ENCODE data around the gene MYL7.

The MYL7 gene

GRCh38 chr7:44167920-44168319, 26.8 kb upstream of the MYL7 start:
- DNase-seq = peak; percentile 38

GRCh38 chr7:44163591-44163990, 22.5 kb upstream of the MYL7 start:
- no peak for DNase-seq

GRCh38 chr7:44162785-44163395, 21.8 kb upstream of the MYL7 start:
- no peak for DNase-seq

DNA sequence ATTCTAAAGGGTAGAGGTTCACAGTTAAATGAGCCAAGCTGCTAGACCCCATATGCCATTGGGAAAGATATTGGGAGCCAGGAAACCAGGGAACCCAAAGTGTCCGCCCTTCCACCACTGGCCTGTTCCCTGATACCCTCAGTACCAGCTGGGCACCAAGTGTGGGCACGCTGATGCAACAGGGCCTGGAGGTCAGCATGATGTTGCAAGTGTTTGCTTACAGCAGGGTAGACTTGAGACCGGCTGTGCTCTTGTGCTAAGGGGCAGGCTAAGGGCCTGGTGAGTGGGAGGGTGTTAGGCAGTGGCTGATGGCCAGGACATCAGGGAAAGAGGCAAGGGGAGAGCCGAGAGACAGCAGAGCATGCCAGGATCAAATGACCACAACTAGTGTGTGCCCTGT, 21.0 kb upstream of the MYL7 start:
- no peak for DNase-seq

DNA sequence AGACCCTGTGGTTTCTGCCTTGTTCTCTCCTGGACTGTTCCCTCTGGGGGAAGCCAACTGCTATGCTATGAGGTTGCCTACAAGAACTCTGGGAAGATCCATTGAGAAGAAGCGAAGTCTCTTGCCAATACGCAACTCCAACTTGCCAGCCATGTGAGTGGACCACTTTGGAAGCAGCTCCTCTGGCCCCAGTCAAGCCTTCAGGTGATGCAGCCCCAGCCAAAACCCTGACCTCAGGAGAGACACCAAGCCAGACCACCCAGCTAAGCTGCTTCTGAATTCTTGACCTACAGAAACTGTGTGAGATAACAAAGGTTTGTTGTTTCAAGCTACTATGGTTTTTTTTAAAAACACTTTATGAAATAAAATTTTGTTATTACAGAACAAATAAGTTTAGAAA, 20.2 kb upstream of the MYL7 start:
- DNase-seq = no peak

- no peak for DNase-seq
Measured at GRCh38 chr7:44159824-44160630, 18.9 kb upstream of the MYL7 start.

- no peak for DNase-seq
Measured at GRCh38 chr7:44158873-44159631, 17.9 kb upstream of the MYL7 start.

DNA sequence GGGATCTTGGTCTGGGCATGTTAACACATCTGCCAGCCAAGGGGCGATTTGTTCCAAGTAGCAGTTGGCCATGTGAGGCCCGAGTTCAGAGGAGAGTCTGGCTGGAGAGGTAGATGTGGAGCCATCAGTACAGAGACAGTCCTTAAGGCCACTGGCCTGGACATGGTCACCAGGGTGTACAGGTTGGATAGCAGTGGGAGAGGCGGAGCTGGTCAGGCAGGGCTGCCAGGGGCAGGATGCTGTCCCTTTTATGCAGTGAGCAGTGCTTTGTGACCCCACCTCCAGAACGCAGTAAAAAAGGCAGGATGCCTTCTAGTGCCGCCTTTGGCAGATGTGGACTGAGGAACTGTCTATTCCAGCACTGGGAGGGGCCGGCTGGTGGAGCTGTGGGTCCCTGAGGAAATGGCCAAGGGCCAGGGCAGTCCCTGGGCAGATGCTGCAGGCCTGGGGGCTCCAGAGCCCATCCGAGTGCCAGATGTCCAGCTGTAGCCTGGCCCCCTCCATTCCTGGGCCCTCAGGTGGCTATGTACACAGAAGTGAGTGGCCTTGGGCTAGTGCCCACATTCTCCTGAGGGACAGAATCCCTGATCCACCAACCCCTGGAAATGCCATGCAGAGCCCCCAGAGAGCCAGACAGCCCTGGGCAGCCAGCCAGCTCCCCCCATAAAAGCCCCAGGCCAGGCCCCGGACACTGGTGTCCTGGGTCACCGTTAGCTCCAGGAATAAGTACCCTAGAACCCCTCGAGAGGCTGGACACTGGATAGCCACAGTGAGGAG, 17.2 kb upstream of the MYL7 start:
- DNase-seq = no peak

DNA sequence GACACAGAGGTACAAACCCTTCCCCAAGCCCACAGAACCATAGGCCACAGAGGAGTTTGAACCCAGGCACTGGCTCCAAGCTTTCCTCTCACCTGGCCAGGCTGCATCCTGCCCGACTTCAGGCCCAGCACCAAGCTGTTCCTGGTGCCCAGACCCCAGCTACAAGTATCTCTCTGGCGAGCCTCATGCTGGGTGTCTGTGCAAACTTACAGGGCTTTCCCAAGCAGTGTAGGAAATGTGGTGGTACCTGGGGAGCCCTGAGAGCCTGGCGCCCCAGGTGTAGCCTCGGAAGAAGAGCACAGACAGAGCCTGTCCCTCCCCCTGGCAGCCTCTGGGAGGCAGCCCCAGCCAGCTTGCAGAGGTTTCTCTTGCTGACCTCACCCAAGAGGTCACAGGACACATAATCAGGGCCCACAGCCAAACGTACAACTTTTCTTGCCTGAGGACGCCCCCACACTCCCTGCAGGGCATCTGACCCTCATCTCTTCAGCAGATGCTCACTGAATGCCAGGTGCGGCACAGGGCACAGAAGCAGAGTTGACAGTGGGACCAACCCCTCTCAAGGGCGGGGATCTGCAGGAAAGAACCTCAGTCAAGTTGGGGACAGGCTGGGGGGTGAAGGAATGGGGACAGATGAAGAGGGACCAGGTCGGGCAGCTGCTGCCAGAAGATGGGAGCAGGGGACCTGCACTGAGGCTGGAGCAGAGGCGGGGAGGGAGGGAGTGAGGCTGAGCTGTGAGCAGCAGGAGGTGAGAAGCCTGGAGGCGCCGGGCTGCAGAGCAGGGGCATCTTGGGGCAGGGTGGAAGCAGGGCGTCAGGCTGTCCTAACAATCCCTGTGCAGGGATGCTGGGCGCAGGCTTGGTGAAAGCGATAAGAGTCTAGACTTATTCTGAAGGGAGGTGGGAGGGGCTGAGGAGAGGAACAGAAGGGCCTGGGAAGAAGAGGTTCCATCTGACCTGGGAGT, 16.3 kb upstream of the MYL7 start:
- DNase-seq = peak; percentile 64

- no peak for DNase-seq
Measured at GRCh38 chr7:44156453-44157010, 15.4 kb upstream of the MYL7 start.

DNA sequence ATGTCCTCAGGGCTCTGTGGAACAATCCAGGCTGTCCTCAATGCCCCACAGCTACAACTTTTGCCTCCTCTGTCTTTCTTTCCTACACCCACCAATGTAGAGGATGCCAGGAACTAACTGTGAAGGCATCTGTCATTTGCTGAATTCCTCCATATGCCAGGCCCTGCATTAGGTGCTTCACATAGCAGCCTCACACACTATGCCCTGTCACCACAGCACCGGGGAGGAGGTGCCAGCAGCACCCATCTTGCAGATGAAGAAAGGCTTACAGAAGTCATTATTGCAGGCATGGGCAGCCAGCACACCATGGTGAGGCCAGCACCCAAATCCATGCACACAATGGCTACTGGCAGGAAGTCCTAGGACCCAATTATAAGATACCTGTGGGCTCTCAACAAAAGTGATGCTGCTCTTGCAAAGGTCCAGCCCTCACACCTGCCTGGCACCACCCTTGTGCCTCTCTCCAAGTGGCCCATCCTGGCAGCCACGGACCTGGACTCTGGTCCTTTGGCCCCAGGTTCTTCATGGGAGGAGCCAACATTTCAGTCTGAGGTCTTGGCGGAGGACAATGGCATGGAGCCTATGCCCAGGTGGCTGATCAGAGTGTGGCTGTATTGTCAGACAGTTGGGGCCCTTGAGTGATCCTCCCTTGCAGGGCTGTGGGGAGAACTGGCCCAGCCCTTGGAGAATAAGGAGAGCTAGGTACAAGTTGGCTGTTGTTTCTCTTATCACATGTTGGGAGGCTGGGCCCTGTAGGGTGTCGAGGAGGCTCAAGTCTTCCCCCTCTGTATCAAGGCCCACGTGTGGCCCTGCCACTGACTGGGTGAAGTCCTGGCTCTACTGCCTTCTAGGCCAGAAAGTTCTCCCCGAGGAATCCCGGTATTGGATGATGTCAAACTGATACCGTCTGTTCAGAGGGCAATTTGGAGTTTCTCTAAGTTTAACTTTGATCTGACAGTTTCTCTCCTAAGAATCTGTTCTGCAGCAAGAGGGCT, 14.4 kb upstream of the MYL7 start:
- no peak for DNase-seq

- DNase-seq = no peak
Measured at GRCh38 chr7:44154703-44155102, 13.6 kb upstream of the MYL7 start.

GRCh38 chr7:44153948-44154335, 12.8 kb upstream of the MYL7 start:
- DNase-seq = no peak

DNA sequence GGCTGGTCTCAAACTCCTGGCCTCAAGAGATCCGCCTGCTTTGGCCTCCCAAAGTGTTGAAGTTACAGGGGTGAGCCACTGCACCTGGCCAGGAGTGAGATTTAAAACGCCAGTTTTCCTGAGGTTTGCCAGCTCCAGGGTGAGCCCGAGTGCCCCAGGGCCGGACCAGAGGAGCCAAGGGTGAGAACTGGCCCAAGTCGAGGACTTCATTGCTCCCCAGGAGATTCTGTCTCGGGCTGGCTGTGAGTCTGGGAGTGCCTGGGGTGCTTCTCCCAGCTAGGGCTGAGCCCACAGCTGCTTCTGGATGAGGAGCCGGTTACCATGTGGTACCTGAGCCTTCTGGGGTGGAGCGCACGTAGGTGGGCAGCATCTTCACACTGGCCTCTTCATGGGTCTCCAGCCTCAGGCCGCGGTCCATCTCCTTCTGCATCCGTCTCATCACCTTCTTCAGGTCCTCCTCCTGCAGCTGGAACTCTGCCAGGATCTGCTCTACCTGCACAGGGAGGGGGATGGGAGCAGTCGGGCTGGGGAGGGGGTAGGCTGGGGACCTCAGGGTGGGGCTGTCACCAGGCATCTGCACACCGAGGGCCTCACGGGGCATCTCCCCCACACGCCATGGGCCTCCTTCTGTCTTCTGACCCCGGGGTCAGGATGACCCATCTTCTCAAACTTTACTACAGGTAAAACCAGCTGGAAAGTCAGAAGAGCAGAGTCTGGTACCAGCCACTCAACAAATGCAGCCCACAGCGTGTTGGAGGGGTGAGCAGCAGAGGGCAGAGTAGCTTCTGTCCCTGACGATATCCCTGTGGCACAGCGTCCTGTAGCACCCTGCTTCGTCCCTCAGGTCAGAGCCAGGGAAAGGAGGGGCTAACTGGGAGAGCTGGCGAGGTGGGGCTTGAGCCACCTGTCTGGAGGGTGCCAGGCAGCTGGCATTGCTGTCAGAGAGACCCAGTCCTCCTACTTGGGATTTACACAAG, 12.1 kb upstream of the MYL7 start:
- DNase-seq = no peak

- DNase-seq = no peak
Measured at GRCh38 chr7:44151956-44152355, 10.8 kb upstream of the MYL7 start.

DNA sequence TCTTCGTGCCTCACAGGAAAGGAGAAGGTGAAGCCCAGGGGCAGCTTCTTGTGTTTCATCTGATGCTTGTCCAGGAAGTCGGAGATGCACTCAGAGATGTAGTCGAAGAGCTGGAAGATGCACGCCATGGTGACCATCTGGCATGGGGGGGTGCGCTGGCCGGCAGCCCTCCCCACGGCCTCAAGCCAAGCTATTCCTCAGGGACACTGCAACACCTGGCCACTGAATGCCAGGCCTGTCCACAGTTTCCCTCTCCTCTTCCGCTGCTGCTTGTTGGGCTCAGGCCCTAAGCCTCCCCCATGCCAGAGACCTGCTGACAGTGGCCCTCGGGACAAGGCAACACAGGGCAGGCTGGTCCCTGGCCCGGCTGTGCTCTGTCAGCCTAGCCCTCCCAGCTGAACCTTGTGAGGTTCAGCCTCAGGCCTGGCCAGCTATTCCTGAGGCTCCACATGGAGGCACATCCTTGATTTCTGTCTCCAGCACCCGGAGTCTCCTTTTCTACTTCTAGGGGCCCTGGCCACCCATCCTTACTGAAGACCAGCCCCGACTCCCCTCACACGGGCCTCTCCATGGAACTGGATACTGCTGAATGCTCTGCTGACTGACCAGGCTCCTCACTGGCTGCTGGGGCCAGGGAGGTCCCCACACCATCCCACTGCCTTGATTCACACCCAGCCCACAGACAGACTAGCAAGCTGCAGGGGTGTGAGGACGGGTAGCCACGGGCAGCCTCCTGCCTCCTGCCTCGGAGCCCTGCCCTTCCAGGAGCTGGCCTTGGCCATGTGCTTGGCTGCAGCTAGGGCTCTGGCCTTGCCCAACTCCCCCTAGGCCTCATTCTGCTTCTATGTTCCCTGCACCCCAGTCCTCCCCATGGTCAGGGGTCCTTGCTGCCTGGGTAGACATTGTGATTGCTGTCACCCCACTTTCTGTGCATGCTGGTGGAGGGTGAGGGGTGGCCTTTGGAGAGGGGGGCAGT, 10.1 kb upstream of the MYL7 start:
- DNase-seq = no peak

DNA sequence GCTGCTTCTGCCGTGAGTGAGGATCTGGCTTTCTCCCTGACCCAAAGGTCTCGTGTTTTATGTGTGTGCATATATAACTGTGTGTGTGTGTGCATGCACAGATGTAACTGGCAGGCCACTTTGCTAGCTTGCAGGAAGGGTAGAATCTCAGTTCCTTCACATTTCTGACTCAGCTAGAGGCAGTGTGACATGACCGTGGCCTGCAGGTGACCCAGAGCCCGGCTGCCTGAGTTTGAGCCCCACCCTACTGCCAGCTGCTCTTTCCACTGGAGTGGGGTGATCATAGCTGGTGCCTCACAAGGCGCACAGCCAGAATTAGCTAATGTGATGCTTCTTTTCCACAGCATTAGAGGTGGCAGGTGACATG, 9.3 kb upstream of the MYL7 start:
- peak; percentile 96 for DNase-seq
